HL-60 (cell line): Measurements from ENCODE around the gene METAP2.

Experiments used
- GABPA ChIP-seq: IDR thresholded peaks from 2 replicates; pipeline ENCODE4 v1.6.1; 2012; ENCODE audit warnings: low read depth
- POLR2AphosphoS5 ChIP-seq: IDR thresholded peaks from 2 replicates; pipeline ENCODE4 v1.6.1; 2012; ENCODE audit warnings: low read depth
- REST ChIP-seq: IDR thresholded peaks from 2 replicates; pipeline ENCODE4 v1.6.1; 2012; ENCODE audit warnings: low read depth; ENCODE audit not compliant: insufficient replicate concordance
- SPI1 ChIP-seq: IDR thresholded peaks from 2 replicates; pipeline ENCODE4 v1.6.1; 2012; ENCODE audit warnings: low read depth, mild to moderate bottlenecking, borderline replicate concordance
- TF ChIP-seq, protein P1 (sequence below): IDR thresholded peaks from one replicate; pipeline ENCODE4 v1.5.1; 2011; ENCODE audit warnings: low read length, control low read depth, inconsistent platforms; ENCODE audit not compliant: insufficient read depth

- TF ChIP-seq, protein P1, sequence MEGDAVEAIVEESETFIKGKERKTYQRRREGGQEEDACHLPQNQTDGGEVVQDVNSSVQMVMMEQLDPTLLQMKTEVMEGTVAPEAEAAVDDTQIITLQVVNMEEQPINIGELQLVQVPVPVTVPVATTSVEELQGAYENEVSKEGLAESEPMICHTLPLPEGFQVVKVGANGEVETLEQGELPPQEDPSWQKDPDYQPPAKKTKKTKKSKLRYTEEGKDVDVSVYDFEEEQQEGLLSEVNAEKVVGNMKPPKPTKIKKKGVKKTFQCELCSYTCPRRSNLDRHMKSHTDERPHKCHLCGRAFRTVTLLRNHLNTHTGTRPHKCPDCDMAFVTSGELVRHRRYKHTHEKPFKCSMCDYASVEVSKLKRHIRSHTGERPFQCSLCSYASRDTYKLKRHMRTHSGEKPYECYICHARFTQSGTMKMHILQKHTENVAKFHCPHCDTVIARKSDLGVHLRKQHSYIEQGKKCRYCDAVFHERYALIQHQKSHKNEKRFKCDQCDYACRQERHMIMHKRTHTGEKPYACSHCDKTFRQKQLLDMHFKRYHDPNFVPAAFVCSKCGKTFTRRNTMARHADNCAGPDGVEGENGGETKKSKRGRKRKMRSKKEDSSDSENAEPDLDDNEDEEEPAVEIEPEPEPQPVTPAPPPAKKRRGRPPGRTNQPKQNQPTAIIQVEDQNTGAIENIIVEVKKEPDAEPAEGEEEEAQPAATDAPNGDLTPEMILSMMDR, result no peak
- TF ChIP-seq POLR2AphosphoS5 (no peak), REST (no peak), GABPA (no peak), SPI1 (no peak)
These were observed 14.6 kb upstream of the METAP2 start for GRCh38 chr12:95459310-95459709.
